Gastrocnemius medialis (tissue), 4 donors: Measurements from ENCODE around the gene OCIAD1. TPM values are rescaled to one million over a fixed set of nuclear protein-coding genes. Genes with fewer than 3 reads are reported as not detected.

Experiments
- ATAC-seq, 2 donors: fragments of 150-250 bp; one replicate each; pipeline ENCODE4 v1.9.1; 2016
- DNase-seq, 2 donors: peaks; one replicate each; pipeline ENCODE4 v3.0.0-alpha.2; 2019
- H3K27ac ChIP-seq, 4 donors: fragments of 200-600 bp; sonication (generic); 1 replicate in 1 of 4; 2 replicates in 3 of 4; pipeline ENCODE4 v1.5.1; 2016 to 2018; ENCODE audit warnings: mild to moderate bottlenecking in 2 of 4, moderate library complexity in 1 of 4
- H3K27me3 ChIP-seq, 3 donors: fragments of 200-600 bp; sonication (generic) in 2 of 3; 1 replicate in 1 of 3; 2 replicates in 2 of 3; pipeline versions ENCODE4 v1.5.1 to v1.6.0; 2016 to 2019; ENCODE audit warnings: mild to moderate bottlenecking in 1 of 3, moderate library complexity in 1 of 3
- H3K36me3 ChIP-seq, 2 donors: fragments of 200-600 bp; sonication (generic) in 1 of 2; one replicate each; pipeline ENCODE4 v1.5.1; 2017 to 2018
- H3K4me1 ChIP-seq, 2 donors: fragments of 200-600 bp; sonication (generic) in 1 of 2; one replicate each; pipeline ENCODE4 v1.5.1; 2016 to 2017; ENCODE audit warnings: mild to moderate bottlenecking in 2 of 2
- H3K4me3 ChIP-seq, 4 donors: fragments of 200-600 bp; sonication (generic) in 3 of 4; 1 replicate in 1 of 4; 2 replicates in 3 of 4; pipeline ENCODE4 v1.5.1; 2016 to 2019; ENCODE audit warnings: mild to moderate bottlenecking in 2 of 4
- H3K9me3 ChIP-seq, 3 donors: fragments of 200-600 bp; sonication (generic) in 2 of 3; 1 replicate in 1 of 3; 2 replicates in 2 of 3; pipeline ENCODE4 v1.5.1; 2016 to 2019
- CTCF ChIP-seq, 5 experiments: fragments of 450-650 bp in 3 of 5; fragments of 200-600 bp in 2 of 5; sonication (generic) in 2 of 5; IDR thresholded peaks in 4 of 5; conservative IDR thresholded peaks in 1 of 5; 1 replicate in 4 of 5; 2 replicates in 1 of 5; pipeline ENCODE4 v1.5.1; 2016 to 2019; ENCODE audit warnings: antibody characterized with exemption in 5 of 5, mild to moderate bottlenecking in 3 of 5, moderate library complexity in 3 of 5
- POLR2A ChIP-seq, 2 donors: fragments of 450-650 bp; IDR thresholded peaks; one replicate each; pipeline ENCODE4 v1.6.1; 2017; ENCODE audit warnings: antibody characterized with exemption in 2 of 2, mild to moderate bottlenecking in 2 of 2, moderate library complexity in 2 of 2
- in situ Hi-C, 4 donors: fragments of 200-750 bp; cut with MboI; loops; one replicate each; pipeline versions ENCODE4 v1.15.0 to v1.8.0; 2017; ENCODE audit warnings: low sequenced_read_pairs in 4 of 4
- intact Hi-C: fragments of 100-400 bp; cut with DNase I; formaldehyde crosslinking; loops from one replicate; pipeline ENCODE4 v1.15.1; 2023; ENCODE audit warnings: low total_unique reads
- total RNA-seq, 4 donors: library from RNA; depleted of rRNA; stranded (reverse); fragments of >200 nt; gene quantifications; one replicate each; pipeline versions ENCODE4 v1.1.0 to v1.2.3, GENCODE V29; 2016

OCIAD1 gene
- total RNA-seq, 4 donors from 2014 or later = 84.4 to 157 (median 126) TPM

- in situ Hi-C loops (loop anchor here in 2 of 4 donors (5.0 to 25.0 kb wide), 3 partner anchors 49 to 494 kb away; partner anchors contain the start of genes FRYL (in 1 of the 2) and SLAIN2 (in 1 of the 2)), intact Hi-C loops (loop anchor here (1.0 to 10.0 kb wide), 5 partner anchors 51 to 914 kb away; partner anchors contain the start of genes FRYL, SLAIN2 and TEC)
- no peaks in the 10 kb centered on the region for H3K9me3 ChIP-seq
- TF ChIP-seq POLR2A (IDR thresholded peaks at IDR 0.05) = no peak
- no peak for TF ChIP-seq CTCF (IDR thresholded peaks at IDR 0.05 in 4 of 5, conservative IDR thresholded peaks at IDR 0.05 in 1 of 5)
- no peak for ATAC-seq
- DNase-seq = no peak
- peak overlapping the region; percentile 95 to 96 (median 96) for H3K27ac ChIP-seq
- H3K4me3 ChIP-seq = peak overlapping the region; percentile 80 to 100 (median 92)
- H3K27me3 ChIP-seq = no peaks in the 10 kb centered on the region
- peaks cover 17 to 22% of the 10 kb centered on the region in 2 donors for H3K4me1 ChIP-seq
- peaks cover 0 to 25% of the 10 kb centered on the region in 2 donors for H3K36me3 ChIP-seq
Observed at GRCh38 chr4:48831532-48832030, 693 bp downstream of the OCIAD1 start.

DNA sequence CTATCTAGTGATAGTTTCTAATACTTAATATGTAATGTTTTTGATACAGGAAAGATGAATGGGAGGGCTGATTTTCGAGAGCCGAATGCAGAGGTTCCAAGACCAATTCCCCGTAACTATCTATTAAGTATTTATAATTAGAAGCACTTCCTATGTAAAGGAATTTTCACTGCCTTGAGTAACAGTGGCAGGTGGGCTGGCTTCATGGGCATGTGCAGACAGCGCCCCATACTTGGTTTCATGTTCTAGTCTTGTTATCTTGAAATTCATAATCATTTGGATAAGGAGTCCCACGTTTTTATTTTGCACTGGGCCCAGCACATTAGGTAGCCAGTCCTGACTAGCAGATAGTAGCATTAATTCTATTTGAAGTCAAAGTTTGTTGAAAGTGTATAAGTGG lies 1.7 kb downstream of the OCIAD1 start:
- Histone ChIP-seq H3K4me1 (peaks cover 17 to 22% of the 10 kb centered on the region in 2 donors), H3K4me3 (peak overlapping the region; percentile 80 to 100 (median 92)), H3K27me3 (no peaks in the 10 kb centered on the region), H3K27ac (peak overlapping the region; percentile 95 to 96 (median 96)), H3K9me3 (no peaks in the 10 kb centered on the region), H3K36me3 (peaks cover 0 to 33% of the 10 kb centered on the region in 2 donors)
- no peak for TF ChIP-seq POLR2A (IDR thresholded peaks at IDR 0.05)
- no peak for TF ChIP-seq CTCF (IDR thresholded peaks at IDR 0.05 in 4 of 5, conservative IDR thresholded peaks at IDR 0.05 in 1 of 5)
- no peak for DNase-seq
- no peak for ATAC-seq
- in situ Hi-C loops = loop anchor here in 2 of 4 donors (5.0 to 25.0 kb wide), 3 partner anchors 50 to 495 kb away; partner anchors contain the start of genes FRYL (in 1 of the 2) and SLAIN2 (in 1 of the 2)
- intact Hi-C loops = loop anchor here (5.0 to 10.0 kb wide), 4 partner anchors 255 to 915 kb away; partner anchors contain the start of genes SLAIN2 and TEC

GRCh38 chr4:48836658-48837057 lies 5.8 kb downstream of the OCIAD1 start:
- in situ Hi-C loops (loop anchor here in 1 of 4 donors (25.0 kb wide), 1 partner anchor 499 kb away; the partner anchor contains the start of gene SLAIN2), intact Hi-C loops (loop anchor here (10.0 kb wide), 1 partner anchor 572 kb away; the partner anchor contains the start of gene TEC)
- H3K36me3 ChIP-seq = peaks cover 0 to 45% of the 10 kb centered on the region in 2 donors

GRCh38 chr4:48841045-48841827 lies 10.3 kb downstream of the OCIAD1 start:
- in situ Hi-C loops (loop anchor here in 1 of 4 donors (10.0 to 25.0 kb wide), 2 partner anchors 64 to 504 kb away; partner anchors contain the start of genes OCIAD2 and SLAIN2), intact Hi-C loops (no loop called here)
- H3K4me3 ChIP-seq = no peak overlapping the region
- ATAC-seq (no peak), DNase-seq (no peak)
- H3K4me1 ChIP-seq = peaks cover 0 to 9% of the 10 kb centered on the region in 2 donors
- H3K27ac ChIP-seq = no peak overlapping the region
- H3K27me3 ChIP-seq = no peaks in the 10 kb centered on the region
- peaks cover 0 to 62% of the 10 kb centered on the region in 2 donors for H3K36me3 ChIP-seq
- TF ChIP-seq CTCF (IDR thresholded peaks at IDR 0.05 in 4 of 5, conservative IDR thresholded peaks at IDR 0.05 in 1 of 5) (no peak), POLR2A (IDR thresholded peaks at IDR 0.05) (no peak)
- no peaks in the 10 kb centered on the region for H3K9me3 ChIP-seq

More at GRCh38 chr4:48836658-48837057, 5.8 kb downstream of the OCIAD1 start:
- Histone ChIP-seq H3K9me3 (no peaks in the 10 kb centered on the region), H3K27me3 (no peaks in the 10 kb centered on the region), H3K4me3 (no peak overlapping the region), H3K27ac (no peak overlapping the region), H3K4me1 (peaks cover 21 to 22% of the 10 kb centered on the region in 2 donors)
- TF ChIP-seq CTCF (IDR thresholded peaks at IDR 0.05 in 4 of 5, conservative IDR thresholded peaks at IDR 0.05 in 1 of 5) = no peak
- no peak for TF ChIP-seq POLR2A (IDR thresholded peaks at IDR 0.05)
- DNase-seq (no peak), ATAC-seq (no peak)
